HAP-1 (cell line): ENCODE data around the gene CNTNAP2.
A peak's percentile ranks its signal among the peaks of the same experiment; 100 is the strongest.

Experiments
- DNase-seq, 2 experiments: peaks; one replicate each; pipeline ENCODE4 v3.0.0-alpha.2; 2016 to 2020; ENCODE audit warnings: low spot score in 2 of 2
- H3K27me3 ChIP-seq: fragments of 250-450 bp; sonication (Bioruptor Pico); 2 replicates; pipeline ENCODE4 v1.5.1; 2020; ENCODE audit warnings: low read depth, mild to moderate bottlenecking, moderate library complexity
- H3K36me3 ChIP-seq: fragments of 250-450 bp; sonication (Bioruptor Pico); replicated peaks from 2 replicates; pipeline ENCODE4 v1.5.1; 2020; ENCODE audit warnings: mild to moderate bottlenecking
- H3K4me1 ChIP-seq: fragments of 250-450 bp; sonication (Bioruptor Pico); 2 replicates; pipeline ENCODE4 v1.5.1; 2020; ENCODE audit warnings: mild to moderate bottlenecking
- H3K4me3 ChIP-seq: fragments of 250-450 bp; sonication (Bioruptor Pico); 2 replicates; pipeline ENCODE4 v1.5.1; 2020; ENCODE audit warnings: mild to moderate bottlenecking, moderate library complexity
- H3K9me3 ChIP-seq: fragments of 250-450 bp; sonication (Bioruptor Pico); 2 replicates; pipeline ENCODE4 v1.5.1; 2020; ENCODE audit warnings: mild to moderate bottlenecking, moderate library complexity
- in situ Hi-C: fragments of 300-500 bp; cut with MboI; formaldehyde crosslinking; loops from 3 replicates; pipeline ENCODE4 v1.14.3; 2020; ENCODE audit warnings: low sequenced_read_pairs, inconsistent platforms, mixed read lengths

CNTNAP2 gene

DNA sequence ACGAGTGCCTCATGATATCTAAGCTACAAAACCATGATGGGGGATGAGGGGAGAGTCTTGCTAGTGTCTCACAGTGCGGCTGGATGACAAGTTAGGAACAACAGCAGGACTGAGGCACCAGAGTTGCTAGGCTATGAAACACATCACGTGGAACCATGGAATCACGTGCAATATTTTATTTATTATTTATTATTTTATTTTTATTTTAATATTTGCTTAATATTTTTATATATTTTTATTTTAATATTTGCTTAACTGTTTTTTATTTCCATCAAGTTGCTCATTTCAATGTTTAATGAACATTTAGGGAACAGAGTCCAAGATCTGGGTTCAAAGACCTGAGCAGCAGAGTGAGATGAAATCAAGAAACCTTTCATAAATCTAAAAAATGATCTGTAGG, 614.6 kb downstream of the CNTNAP2 start:
- Histone ChIP-seq H3K9me3 (no peaks in the 10 kb centered on the region), H3K4me1 (no peaks in the 10 kb centered on the region), H3K4me3 (no peak overlapping the region), H3K27me3 (no peaks in the 10 kb centered on the region), H3K36me3 (no peaks in the 10 kb centered on the region)
- in situ Hi-C loops, result no loop called here
- no peak for DNase-seq

DNA sequence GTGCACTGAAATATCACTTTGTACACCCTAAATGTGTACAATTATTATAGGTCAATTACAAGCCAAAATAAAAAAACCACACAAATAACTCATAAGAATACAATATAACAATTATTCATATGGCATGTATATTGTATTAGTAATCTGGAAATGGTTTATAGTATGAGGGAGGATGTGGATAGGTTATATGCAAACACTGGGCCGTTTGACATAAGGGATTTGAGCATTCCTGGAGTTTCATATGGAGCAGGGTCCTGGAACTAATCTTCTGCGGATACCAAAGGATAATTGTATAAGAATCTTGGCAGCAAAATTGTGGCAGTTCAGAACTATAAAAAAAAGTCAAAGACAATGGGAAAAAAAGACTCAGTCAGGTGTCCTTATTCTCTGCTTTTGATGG, 619.4 kb downstream of the CNTNAP2 start:
- H3K36me3 ChIP-seq, result no peaks in the 10 kb centered on the region
- DNase-seq, result no peak
- no peaks in the 10 kb centered on the region for H3K9me3 ChIP-seq
- no peaks in the 10 kb centered on the region for H3K4me1 ChIP-seq
- in situ Hi-C loops, result no loop called here
- no peak overlapping the region for H3K4me3 ChIP-seq
- H3K27me3 ChIP-seq, result no peaks in the 10 kb centered on the region

DNA sequence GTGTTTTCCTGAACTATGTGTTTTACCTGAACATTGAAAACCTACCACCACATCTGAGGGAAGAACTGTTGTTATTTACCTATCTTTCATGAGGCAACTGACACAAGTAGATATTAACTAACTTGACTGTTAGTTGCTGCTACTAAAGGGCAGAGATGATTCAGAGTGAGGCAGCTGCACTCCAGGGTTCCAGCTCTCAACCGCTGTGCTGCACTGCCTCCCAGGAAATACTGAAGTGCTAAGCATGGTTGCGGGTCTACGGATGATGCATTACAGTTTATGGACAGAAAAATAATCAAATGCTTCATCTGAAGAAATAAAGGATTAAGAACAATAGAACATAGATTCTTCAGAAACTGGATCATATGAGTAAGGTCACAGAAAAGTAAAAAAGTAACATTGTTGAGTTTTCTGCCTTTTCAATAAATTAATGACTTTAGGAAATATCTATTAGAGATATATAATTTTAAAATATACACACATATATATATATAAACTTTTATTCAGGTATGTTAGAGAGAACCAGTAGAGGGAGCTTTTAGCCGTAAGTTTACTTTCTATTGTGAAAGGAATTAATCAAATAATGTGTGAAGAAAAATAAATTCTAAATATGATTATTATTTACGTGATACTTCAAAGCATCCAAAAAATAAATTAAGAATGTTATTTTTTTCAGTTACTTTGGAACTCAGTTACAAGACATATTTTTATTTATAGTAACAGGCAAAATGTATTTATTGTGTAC, 620.0 kb downstream of the CNTNAP2 start:
- H3K4me3 ChIP-seq, result no peak overlapping the region
- in situ Hi-C loops, result no loop called here
- no peak for DNase-seq
- no peaks in the 10 kb centered on the region for H3K36me3 ChIP-seq
- no peaks in the 10 kb centered on the region for H3K4me1 ChIP-seq
- H3K27me3 ChIP-seq, result no peaks in the 10 kb centered on the region
- H3K9me3 ChIP-seq, result no peaks in the 10 kb centered on the region

DNA sequence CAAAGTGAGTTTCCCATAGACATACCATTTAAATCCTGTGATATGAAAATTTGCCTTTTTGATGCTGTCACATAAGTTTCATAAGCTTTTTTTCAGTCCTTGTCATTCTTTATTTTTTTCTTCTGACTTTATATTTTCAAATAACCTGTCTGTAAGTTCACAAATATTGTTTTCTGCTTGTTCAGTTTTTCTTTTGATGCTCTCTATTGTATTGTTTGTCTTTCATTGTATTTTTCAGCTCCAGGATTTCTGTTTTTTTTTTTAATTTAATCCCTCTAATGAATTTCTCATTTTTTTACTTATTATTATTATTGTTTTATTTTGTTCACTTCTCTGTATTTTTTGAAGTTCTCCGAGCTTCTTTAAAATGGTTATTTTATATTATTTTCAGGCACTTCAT, 623.4 kb downstream of the CNTNAP2 start:
- DNase-seq, result no peak
- in situ Hi-C loops, result no loop called here
- H3K4me3 ChIP-seq, result no peak overlapping the region
- H3K36me3 ChIP-seq, result no peaks in the 10 kb centered on the region
- no peaks in the 10 kb centered on the region for H3K27me3 ChIP-seq
- no peaks in the 10 kb centered on the region for H3K9me3 ChIP-seq
- no peaks in the 10 kb centered on the region; the same call in 1 of the 2 replicates for H3K4me1 ChIP-seq

DNA sequence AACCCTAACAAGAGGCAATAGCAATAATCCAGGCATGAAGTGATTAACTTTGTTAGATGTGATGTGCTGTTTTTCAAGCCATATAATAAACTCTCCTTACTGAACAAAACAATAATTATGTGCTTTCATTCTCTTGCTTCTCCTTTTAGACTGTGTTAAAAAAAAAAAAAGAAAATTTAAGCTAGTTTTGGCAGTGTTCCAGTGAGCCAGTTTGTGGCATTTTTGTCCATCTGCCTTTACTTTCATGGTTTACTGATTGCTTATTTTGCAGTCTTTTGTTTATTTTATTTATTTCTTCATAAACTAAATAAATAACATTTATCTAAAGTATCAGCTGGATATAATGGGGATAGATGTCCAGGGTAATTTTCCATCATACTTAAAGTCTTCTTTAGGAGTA, 625.3 kb downstream of the CNTNAP2 start:
- Histone ChIP-seq H3K4me3 (no peak overlapping the region), H3K9me3 (no peaks in the 10 kb centered on the region), H3K36me3 (no peaks in the 10 kb centered on the region), H3K27me3 (no peaks in the 10 kb centered on the region), H3K4me1 (no peaks in the 10 kb centered on the region; the same call in 1 of the 2 replicates)
- in situ Hi-C loops, result no loop called here
- no peak for DNase-seq

DNA sequence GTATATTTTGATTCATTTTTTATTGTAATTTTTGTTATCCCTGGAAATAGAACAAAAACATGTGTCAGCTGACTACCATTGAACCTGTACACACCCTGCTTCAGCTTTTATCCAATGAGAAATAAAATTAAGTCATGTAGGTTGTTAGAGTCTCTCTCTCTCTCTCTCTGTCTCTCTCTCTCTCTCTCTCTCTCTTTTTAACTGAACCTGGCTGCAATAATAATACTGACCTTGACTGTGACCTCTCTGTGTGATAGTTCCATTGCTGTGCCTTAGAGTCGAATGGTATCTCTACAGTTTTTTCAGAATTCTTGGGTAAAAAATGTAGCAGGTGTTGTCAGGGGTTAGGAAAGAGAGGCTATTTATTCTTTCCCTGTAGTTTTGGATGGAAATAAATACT, 637.8 kb downstream of the CNTNAP2 start:
- Histone ChIP-seq H3K9me3 (no peaks in the 10 kb centered on the region), H3K4me3 (no peak overlapping the region), H3K4me1 (no peaks in the 10 kb centered on the region), H3K27me3 (no peaks in the 10 kb centered on the region), H3K36me3 (no peaks in the 10 kb centered on the region)
- DNase-seq, result no peak
- in situ Hi-C loops, result no loop called here

DNA sequence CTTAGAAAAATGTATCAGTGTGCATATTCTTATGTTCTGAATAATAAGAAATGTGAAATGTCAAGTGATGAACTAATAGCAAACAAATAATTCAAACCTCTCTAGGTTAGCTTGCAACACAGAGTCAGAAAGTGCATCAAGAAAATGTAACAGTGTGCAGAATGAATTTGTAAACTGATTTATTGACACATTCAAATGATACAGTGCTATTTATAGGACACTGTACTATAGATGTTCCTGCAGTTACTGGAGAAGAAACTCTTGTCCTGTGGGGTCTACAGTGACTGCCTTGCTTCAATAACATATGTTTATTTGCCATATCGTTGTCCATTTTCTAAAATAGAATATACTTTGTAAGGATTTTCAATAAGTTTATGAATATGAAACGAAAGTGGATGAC, 639.0 kb downstream of the CNTNAP2 start:
- in situ Hi-C loops, result no loop called here
- Histone ChIP-seq H3K36me3 (no peaks in the 10 kb centered on the region), H3K9me3 (no peaks in the 10 kb centered on the region), H3K27me3 (no peaks in the 10 kb centered on the region), H3K4me3 (no peak overlapping the region), H3K4me1 (no peaks in the 10 kb centered on the region)
- no peak for DNase-seq

DNA sequence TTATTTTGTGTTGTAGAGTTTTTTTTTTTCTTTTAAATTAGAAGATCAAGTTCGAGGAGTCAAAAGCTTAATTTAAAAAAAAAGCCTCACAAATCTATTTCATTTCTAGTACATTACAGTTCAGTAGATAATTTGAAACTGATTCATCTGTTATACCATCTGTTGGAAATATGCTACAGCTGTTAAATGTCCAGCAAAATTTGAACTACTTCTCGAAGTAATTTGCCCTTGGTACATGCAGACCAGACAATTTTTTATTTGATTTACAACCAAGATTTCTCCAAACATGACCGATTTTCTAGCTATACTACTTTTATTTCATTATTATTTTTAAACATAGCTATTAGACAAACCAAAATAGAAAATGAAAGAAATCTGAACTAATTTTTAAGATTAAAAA, 647.9 kb downstream of the CNTNAP2 start:
- no peaks in the 10 kb centered on the region for H3K9me3 ChIP-seq
- DNase-seq, result no peak
- H3K36me3 ChIP-seq, result no peaks in the 10 kb centered on the region
- in situ Hi-C loops, result no loop called here
- no peak overlapping the region for H3K4me3 ChIP-seq
- H3K27me3 ChIP-seq, result no peaks in the 10 kb centered on the region
- H3K4me1 ChIP-seq, result no peaks in the 10 kb centered on the region

DNA sequence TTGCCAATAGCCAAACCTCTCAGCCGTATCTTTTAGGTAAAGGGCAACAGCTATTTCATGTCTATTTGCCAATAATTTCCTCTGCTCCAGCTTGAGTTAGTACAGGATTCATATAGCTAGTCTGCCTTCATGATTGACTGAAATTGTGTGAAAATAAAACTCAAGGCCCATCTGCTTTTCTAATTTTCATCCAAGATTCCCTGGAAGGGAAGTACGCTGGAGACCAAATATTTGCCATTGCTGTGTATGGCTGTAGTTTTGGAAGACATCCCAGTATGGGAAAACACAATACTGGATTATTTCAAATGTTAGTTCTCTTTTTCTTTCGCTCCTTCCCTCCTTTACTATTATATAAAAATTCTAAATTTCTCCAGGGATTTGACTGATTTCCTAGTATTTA, 652.4 kb downstream of the CNTNAP2 start:
- Histone ChIP-seq H3K4me3 (no peak overlapping the region), H3K36me3 (no peaks in the 10 kb centered on the region), H3K9me3 (no peaks in the 10 kb centered on the region), H3K27me3 (no peaks in the 10 kb centered on the region), H3K4me1 (no peaks in the 10 kb centered on the region)
- no peak for DNase-seq
- in situ Hi-C loops, result no loop called here

DNA sequence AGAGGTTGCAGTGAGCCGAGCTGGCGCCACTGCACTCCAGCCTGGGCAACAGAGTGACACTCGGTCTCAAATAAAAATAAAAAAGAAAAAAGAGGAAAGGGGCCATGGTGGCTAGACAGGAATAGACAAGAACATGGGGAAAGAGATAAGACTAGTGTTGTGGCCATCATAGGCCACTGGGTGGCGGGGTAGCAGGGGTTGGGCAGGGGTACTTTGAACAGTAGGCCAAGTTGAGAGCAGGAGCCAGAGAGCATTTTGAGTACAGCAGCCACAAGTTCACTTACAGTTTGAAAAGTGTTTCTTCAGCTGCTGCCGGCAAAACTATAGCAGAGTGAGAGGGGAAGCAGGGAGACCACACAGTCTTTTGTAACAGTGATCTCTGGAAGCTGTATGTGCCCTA, 656.0 kb downstream of the CNTNAP2 start:
- in situ Hi-C loops, result no loop called here

DNA sequence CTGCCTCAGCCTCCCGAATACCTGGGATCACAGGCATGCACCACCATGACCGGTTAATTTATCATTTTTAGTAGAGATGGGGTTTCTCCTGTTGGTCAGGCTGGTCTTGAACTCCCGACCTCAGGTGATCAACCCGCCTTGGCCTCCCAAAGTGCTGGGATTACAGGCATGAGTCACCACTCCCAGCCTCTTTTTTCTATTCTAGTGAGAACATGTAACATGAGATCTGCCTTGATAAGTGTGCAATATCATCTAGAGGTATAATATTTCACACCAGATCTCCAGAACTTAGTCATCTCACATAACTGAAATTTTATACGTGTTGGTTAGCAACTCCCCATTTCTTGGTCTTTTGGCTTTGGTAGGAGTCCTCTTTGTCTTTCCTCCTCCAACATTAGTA, 656.9 kb downstream of the CNTNAP2 start:
- no peak overlapping the region for H3K4me3 ChIP-seq
- no peaks in the 10 kb centered on the region for H3K36me3 ChIP-seq
- H3K27me3 ChIP-seq, result no peaks in the 10 kb centered on the region
- H3K4me1 ChIP-seq, result no peaks in the 10 kb centered on the region
- H3K9me3 ChIP-seq, result no peaks in the 10 kb centered on the region
- DNase-seq, result no peak
- in situ Hi-C loops, result no loop called here

More for the DNA sequence above, 656.0 kb downstream of the CNTNAP2 start:
- peak; percentile 20 to 68 for DNase-seq
- Histone ChIP-seq H3K27me3 (no peaks in the 10 kb centered on the region), H3K36me3 (no peaks in the 10 kb centered on the region), H3K4me1 (no peaks in the 10 kb centered on the region), H3K4me3 (no peak overlapping the region), H3K9me3 (no peaks in the 10 kb centered on the region)

DNA sequence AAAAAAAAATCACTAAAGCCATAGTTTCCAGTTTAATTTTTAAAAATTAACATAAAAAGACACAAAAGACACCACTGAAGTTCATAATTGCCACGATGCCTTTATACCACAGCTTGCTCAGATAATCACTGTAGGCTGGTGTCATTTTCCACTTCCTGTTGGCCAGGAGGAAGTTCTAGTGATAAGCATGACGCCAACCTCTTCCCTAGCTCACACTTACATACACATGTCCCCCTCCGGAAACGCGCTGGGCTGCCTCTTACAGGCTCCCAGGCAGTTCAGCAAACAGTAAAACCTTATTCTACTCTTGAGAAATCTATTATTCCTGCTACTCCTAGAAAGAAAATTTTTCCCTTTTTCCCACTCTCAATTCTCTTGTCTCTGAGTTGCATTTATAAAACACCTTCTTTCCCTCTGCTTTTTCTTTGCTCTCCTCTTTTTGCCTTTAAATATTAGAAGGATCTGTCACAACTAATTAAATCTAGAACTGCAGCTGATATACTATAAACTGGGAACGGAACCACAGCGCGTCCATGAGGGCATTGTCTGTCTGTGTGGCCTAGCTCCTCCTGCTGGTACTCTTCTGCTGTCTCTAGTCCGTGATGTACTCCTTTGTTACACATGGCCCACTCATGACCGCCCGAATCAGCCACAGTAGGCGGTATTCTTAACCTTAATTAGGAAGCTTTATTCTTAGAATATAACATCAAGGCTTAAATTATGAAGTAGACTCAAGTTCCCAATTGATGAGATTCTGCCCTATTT, 664.9 kb downstream of the CNTNAP2 start:
- no peaks in the 10 kb centered on the region for H3K9me3 ChIP-seq
- DNase-seq, result no peak
- H3K4me3 ChIP-seq, result no peak overlapping the region
- in situ Hi-C loops, result no loop called here
- no peaks in the 10 kb centered on the region for H3K36me3 ChIP-seq
- no peaks in the 10 kb centered on the region for H3K27me3 ChIP-seq
- H3K4me1 ChIP-seq, result no peaks in the 10 kb centered on the region

DNA sequence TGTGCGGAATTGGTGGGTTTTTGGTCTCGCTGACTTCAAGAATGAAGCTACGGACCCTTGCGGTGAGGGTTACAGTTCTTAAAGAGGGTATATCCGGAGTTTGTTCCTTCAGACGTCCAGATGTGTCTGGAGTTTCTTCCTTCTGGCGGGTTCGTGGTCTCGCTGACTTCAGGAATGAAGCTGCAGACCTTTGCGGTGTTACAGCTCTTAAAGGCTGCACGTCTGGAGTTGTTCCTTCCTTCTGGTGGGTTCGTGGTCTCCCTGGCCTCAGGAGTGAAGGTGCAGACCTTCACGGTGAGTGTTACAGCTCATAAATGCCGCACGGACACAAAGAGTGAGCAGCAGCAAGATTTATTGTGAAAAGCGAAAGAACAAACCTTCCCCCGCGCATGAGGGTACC, 670.7 kb downstream of the CNTNAP2 start:
- no peak for DNase-seq
- no peaks in the 10 kb centered on the region for H3K36me3 ChIP-seq
- no peak overlapping the region for H3K4me3 ChIP-seq
- no peaks in the 10 kb centered on the region for H3K9me3 ChIP-seq
- in situ Hi-C loops, result no loop called here
- no peaks in the 10 kb centered on the region; the same call in 1 of the 2 replicates for H3K4me1 ChIP-seq
- no peaks in the 10 kb centered on the region for H3K27me3 ChIP-seq

DNA sequence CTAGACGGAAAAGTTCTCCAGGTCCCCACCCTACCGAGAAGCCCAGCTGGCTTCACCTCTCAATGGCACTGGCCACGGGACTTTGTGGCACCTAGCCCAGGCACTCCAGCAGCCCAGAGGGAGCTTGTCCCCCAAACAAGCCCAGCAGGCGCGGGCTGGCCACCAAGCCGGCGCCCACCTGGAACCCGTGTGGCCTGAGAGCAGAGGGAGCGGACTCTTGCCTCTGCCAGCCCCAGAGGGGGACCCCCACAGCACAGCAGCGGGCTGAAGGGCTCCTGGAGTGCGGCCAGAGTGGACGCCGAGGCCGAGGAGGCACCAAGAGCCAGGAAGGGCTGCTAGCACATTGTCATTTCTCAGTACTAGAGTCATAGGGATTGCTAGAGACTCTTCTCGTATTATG, 671.4 kb downstream of the CNTNAP2 start:
- in situ Hi-C loops, result no loop called here
- DNase-seq, result no peak
- Histone ChIP-seq H3K27me3 (no peaks in the 10 kb centered on the region), H3K4me1 (no peaks in the 10 kb centered on the region; the same call in 1 of the 2 replicates), H3K9me3 (no peaks in the 10 kb centered on the region), H3K36me3 (no peaks in the 10 kb centered on the region), H3K4me3 (no peak overlapping the region)
